ENCODE measurements around the gene OPRD1.

DNA sequence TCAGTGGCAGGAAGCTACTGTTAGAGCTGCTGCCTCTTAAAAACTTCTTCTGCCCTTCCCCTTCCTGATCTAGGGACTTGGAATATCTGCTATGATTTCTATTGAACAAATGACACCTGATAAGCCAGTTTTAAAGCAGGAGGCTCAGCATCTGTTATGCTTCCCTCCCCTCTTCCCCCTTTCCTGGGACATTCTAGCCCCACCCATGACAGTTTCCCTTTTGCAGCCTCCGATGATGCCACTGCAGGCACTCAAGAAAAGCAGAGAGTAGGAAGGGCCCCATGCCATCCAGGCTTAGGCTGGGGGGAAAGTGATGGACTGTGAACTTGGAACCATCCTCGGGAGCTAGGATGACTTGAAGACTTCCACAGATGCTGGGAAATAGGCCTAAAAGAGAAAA, 87.3 kb downstream of the OPRD1 start:
- TF ChIP-seq, protein P1, sequence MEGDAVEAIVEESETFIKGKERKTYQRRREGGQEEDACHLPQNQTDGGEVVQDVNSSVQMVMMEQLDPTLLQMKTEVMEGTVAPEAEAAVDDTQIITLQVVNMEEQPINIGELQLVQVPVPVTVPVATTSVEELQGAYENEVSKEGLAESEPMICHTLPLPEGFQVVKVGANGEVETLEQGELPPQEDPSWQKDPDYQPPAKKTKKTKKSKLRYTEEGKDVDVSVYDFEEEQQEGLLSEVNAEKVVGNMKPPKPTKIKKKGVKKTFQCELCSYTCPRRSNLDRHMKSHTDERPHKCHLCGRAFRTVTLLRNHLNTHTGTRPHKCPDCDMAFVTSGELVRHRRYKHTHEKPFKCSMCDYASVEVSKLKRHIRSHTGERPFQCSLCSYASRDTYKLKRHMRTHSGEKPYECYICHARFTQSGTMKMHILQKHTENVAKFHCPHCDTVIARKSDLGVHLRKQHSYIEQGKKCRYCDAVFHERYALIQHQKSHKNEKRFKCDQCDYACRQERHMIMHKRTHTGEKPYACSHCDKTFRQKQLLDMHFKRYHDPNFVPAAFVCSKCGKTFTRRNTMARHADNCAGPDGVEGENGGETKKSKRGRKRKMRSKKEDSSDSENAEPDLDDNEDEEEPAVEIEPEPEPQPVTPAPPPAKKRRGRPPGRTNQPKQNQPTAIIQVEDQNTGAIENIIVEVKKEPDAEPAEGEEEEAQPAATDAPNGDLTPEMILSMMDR (conservative IDR thresholded peaks at IDR 0.05), result no peak
- TF ChIP-seq EZH2 (IDR thresholded peaks at IDR 0.05; ENCODE audit: low read depth), result no peak
